Activated T-cell treated with anti-CD3 and anti-CD28 coated beads, Interleukin-2, amount 50 U/mL, for 24 hours (primary cell): ENCODE data around the gene PLA2G1B.

Source experiments
- DNase-seq: peaks from one replicate; pipeline ENCODE4 v3.0.0-alpha.2; 2020
- H3K27ac Mint-ChIP-seq: 2 replicates; pipeline ENCODE4 v1.8.0; 2020; ENCODE audit warnings: mild to moderate bottlenecking, mixed read lengths
- H3K27me3 Mint-ChIP-seq: 2 replicates; pipeline ENCODE4 v1.8.0; 2020; ENCODE audit warnings: mixed read lengths
- H3K36me3 Mint-ChIP-seq: 2 replicates; pipeline ENCODE4 v1.8.0; 2020; ENCODE audit warnings: low read depth, mixed read lengths
- H3K4me1 Mint-ChIP-seq: 2 replicates; pipeline ENCODE4 v1.8.0; 2020; ENCODE audit warnings: low read depth, mixed read lengths
- H3K4me3 Mint-ChIP-seq: 2 replicates; pipeline ENCODE4 v1.8.0; 2020; ENCODE audit warnings: mild to moderate bottlenecking, moderate library complexity, mixed read lengths
- H3K9me3 Mint-ChIP-seq: 2 replicates; pipeline ENCODE4 v1.8.0; 2020; ENCODE audit warnings: mixed read lengths

The PLA2G1B gene

GRCh38 chr12:120323772-120324171 is 3.8 kb downstream of the PLA2G1B start:
- no peaks in the 10 kb centered on the region for H3K9me3 Mint-ChIP-seq
- peaks cover 8% of the 10 kb centered on the region for H3K4me1 Mint-ChIP-seq
- no peaks in the 10 kb centered on the region for H3K27me3 Mint-ChIP-seq
- H3K27ac Mint-ChIP-seq, result no peak overlapping the region
- H3K4me3 Mint-ChIP-seq, result no peak overlapping the region
- H3K36me3 Mint-ChIP-seq, result no peaks in the 10 kb centered on the region
- DNase-seq, result no peak

GRCh38 chr12:120321382-120322202 is 6.0 kb downstream of the PLA2G1B start:
- Mint-ChIP-seq H3K9me3 (no peaks in the 10 kb centered on the region), H3K36me3 (no peaks in the 10 kb centered on the region), H3K27ac (no peak overlapping the region), H3K27me3 (no peaks in the 10 kb centered on the region), H3K4me1 (peaks cover 21% of the 10 kb centered on the region), H3K4me3 (no peak overlapping the region)
- no peak for DNase-seq

- Mint-ChIP-seq H3K27ac (peak overlapping the region; percentile 97), H3K4me3 (peak overlapping the region; percentile 90), H3K9me3 (no peaks in the 10 kb centered on the region), H3K36me3 (no peaks in the 10 kb centered on the region), H3K27me3 (no peaks in the 10 kb centered on the region), H3K4me1 (peaks cover 13% of the 10 kb centered on the region)
- DNase-seq, result peak; percentile 100
Observed at GRCh38 chr12:120317224-120318105, 10.1 kb downstream of the PLA2G1B start.

- H3K4me3 Mint-ChIP-seq, result peak overlapping the region; percentile 90
- peak overlapping the region; percentile 97 for H3K27ac Mint-ChIP-seq
- H3K36me3 Mint-ChIP-seq, result no peaks in the 10 kb centered on the region
- H3K27me3 Mint-ChIP-seq, result no peaks in the 10 kb centered on the region
- no peak for DNase-seq
- H3K9me3 Mint-ChIP-seq, result no peaks in the 10 kb centered on the region
- peaks cover 13% of the 10 kb centered on the region for H3K4me1 Mint-ChIP-seq
Observed at GRCh38 chr12:120316798-120317223, 10.8 kb downstream of the PLA2G1B start.

GRCh38 chr12:120314220-120314619 is 13.4 kb downstream of the PLA2G1B start:
- Mint-ChIP-seq H3K27me3 (no peaks in the 10 kb centered on the region), H3K4me1 (peaks cover 13% of the 10 kb centered on the region)

GRCh38 chr12:120301962-120302815 is 25.4 kb downstream of the PLA2G1B start, which contains the start of gene SIRT4:
Gene SIRT4 (plus strand): TSS chr12:120302321. CDS start chr12:120303562, 1,241 bp downstream.
- H3K9me3 Mint-ChIP-seq, result no peaks in the 10 kb centered on the region
- H3K4me3 Mint-ChIP-seq, result peak within 1 kb of the TSS; percentile 85
- peaks cover 12% of the 10 kb centered on the region for H3K4me1 Mint-ChIP-seq

More at GRCh38 chr12:120314220-120314619, 13.4 kb downstream of the PLA2G1B start:
- Mint-ChIP-seq H3K9me3 (no peaks in the 10 kb centered on the region), H3K27ac (no peak overlapping the region), H3K4me3 (no peak overlapping the region), H3K36me3 (no peaks in the 10 kb centered on the region)
- no peak for DNase-seq

GRCh38 chr12:120292661-120293531 is 34.7 kb downstream of the PLA2G1B start, which contains the start of gene RNU4-1:
Gene RNU4-1 (minus strand): TSS chr12:120293237.
- Mint-ChIP-seq H3K9me3 (no peaks in the 10 kb centered on the region), H3K27ac (no peak within 1 kb of the TSS), H3K4me3 (no peak within 1 kb of the TSS), H3K36me3 (no peaks in the 10 kb centered on the region), H3K4me1 (peaks cover 15% of the 10 kb centered on the region), H3K27me3 (no peaks in the 10 kb centered on the region)
- DNase-seq, result peak; percentile 75

More at GRCh38 chr12:120301962-120302815, 25.4 kb downstream of the PLA2G1B start, which contains the start of gene SIRT4:
- Mint-ChIP-seq H3K36me3 (peaks cover 7% of the 10 kb centered on the region), H3K27me3 (no peaks in the 10 kb centered on the region), H3K27ac (peak within 1 kb of the TSS; percentile 91)
- peak; percentile 85 for DNase-seq

GRCh38 chr12:120292411-120292660 is 35.2 kb downstream of the PLA2G1B start:
- Mint-ChIP-seq H3K4me1 (peaks cover 15% of the 10 kb centered on the region), H3K9me3 (no peaks in the 10 kb centered on the region), H3K36me3 (no peaks in the 10 kb centered on the region), H3K27me3 (no peaks in the 10 kb centered on the region), H3K27ac (no peak overlapping the region), H3K4me3 (no peak overlapping the region)
- no peak for DNase-seq

- peak; percentile 58 for DNase-seq
- Mint-ChIP-seq H3K4me3 (no peak overlapping the region), H3K27ac (no peak overlapping the region), H3K9me3 (no peaks in the 10 kb centered on the region), H3K36me3 (no peaks in the 10 kb centered on the region), H3K4me1 (peaks cover 15% of the 10 kb centered on the region), H3K27me3 (no peaks in the 10 kb centered on the region)
Observed at GRCh38 chr12:120290609-120291305, 36.8 kb downstream of the PLA2G1B start.

- Mint-ChIP-seq H3K36me3 (no peaks in the 10 kb centered on the region), H3K9me3 (no peaks in the 10 kb centered on the region), H3K4me3 (no peak overlapping the region), H3K27me3 (no peaks in the 10 kb centered on the region), H3K27ac (no peak overlapping the region), H3K4me1 (peaks cover 15% of the 10 kb centered on the region)
- DNase-seq, result no peak
Observed at GRCh38 chr12:120287491-120287890, 40.1 kb downstream of the PLA2G1B start.

GRCh38 chr12:120286768-120287490 is 40.6 kb downstream of the PLA2G1B start:
- Mint-ChIP-seq H3K27me3 (no peaks in the 10 kb centered on the region), H3K4me3 (no peak overlapping the region), H3K36me3 (no peaks in the 10 kb centered on the region), H3K27ac (no peak overlapping the region), H3K9me3 (no peaks in the 10 kb centered on the region), H3K4me1 (peaks cover 15% of the 10 kb centered on the region)
- no peak for DNase-seq

GRCh38 chr12:120284381-120284780 is 43.2 kb downstream of the PLA2G1B start:
- no peaks in the 10 kb centered on the region for H3K9me3 Mint-ChIP-seq
- no peaks in the 10 kb centered on the region for H3K36me3 Mint-ChIP-seq
- no peak overlapping the region for H3K4me3 Mint-ChIP-seq
- DNase-seq, result no peak
- H3K27ac Mint-ChIP-seq, result no peak overlapping the region
- no peaks in the 10 kb centered on the region for H3K27me3 Mint-ChIP-seq
- H3K4me1 Mint-ChIP-seq, result peaks cover 2% of the 10 kb centered on the region
